ENCODE measurements around the gene DOLPP1. TPM values are rescaled to one million over a fixed set of nuclear protein-coding genes. Genes with fewer than 3 reads are reported as not detected.

The DOLPP1 gene
- polyA plus RNA-seq, 1 donor from 2014 or later, result 31.5 TPM

DNA sequence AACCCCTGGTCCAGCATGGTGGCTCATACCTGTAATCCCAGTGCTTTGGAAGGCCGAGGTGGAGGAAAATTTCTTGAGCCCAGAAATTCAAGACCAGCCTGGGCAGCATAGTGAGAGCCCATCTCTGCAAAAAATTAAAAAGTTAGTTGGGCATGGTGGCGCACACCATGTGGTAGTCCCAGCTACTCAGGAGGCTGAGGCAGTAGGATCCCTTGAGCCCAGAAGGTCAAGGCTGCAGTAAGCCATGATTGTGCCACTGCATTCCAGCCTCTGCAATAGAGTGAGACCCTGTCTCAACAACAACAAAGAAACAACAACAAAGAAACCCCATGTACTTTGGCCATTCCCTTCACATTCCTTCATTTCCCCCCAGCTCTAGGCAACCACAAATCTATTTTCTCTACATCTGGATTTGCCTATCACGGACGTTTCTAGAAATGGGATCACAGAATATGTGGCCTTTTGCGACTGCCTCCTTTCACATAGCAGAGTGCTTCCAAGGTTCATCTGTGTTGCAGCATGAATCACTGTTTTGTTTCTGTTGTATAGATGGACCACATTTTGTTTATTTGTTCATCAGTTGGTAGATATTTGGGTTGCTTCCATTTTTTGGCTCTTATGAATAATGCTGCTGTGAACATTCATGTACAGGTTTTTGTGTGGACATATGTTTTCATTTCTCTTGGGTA lies 26.6 kb upstream of the DOLPP1 start:
- no peaks in the 10 kb centered on the region for H3F3A ChIP-seq (ENCODE audit: insufficient read depth, low read length, poor library complexity, severe bottlenecking)
- no peaks in the 10 kb centered on the region for H3K79me2 ChIP-seq (replicated peaks; ENCODE audit: insufficient read depth, low read length)
- H3K27me3 ChIP-seq (ENCODE audit: insufficient read depth, low read depth, low read length), result no peaks in the 10 kb centered on the region
- H3K36me3 ChIP-seq (ENCODE audit: insufficient read depth, low read length), result no peaks in the 10 kb centered on the region
- no peaks in the 10 kb centered on the region for H3K9me3 ChIP-seq (ENCODE audit: low read length)
- no peaks in the 10 kb centered on the region for H4K20me1 ChIP-seq (ENCODE audit: insufficient read depth)
- H3K27ac ChIP-seq (ENCODE audit: low read length), result no peak overlapping the region
- H3K9ac ChIP-seq (ENCODE audit: low read length), result no peak overlapping the region
- H3K4me3 ChIP-seq (ENCODE audit: low read length), result no peak overlapping the region
- H2AFZ ChIP-seq (ENCODE audit: low read depth, low read length), result no peak overlapping the region
- H3K9me2 ChIP-seq (ENCODE audit: insufficient read depth, low read length), result no peaks in the 10 kb centered on the region
- TF ChIP-seq TAF1 (IDR thresholded peaks at IDR 0.05; ENCODE audit: low read depth), result no peak
- no peak for TF ChIP-seq REST (IDR thresholded peaks at IDR 0.05; ENCODE audit: borderline replicate concordance)
- no peak overlapping the region for H3K4me2 ChIP-seq (ENCODE audit: low read length)

GRCh38 chr9:129058965-129059795 lies 21.7 kb upstream of the DOLPP1 start:
- H3K4me2 ChIP-seq (ENCODE audit: low read length), result no peak overlapping the region
- no peaks in the 10 kb centered on the region for H3F3A ChIP-seq (ENCODE audit: insufficient read depth, low read length, poor library complexity, severe bottlenecking)
- H3K9me3 ChIP-seq (ENCODE audit: low read length), result no peaks in the 10 kb centered on the region
- H3K9me2 ChIP-seq (ENCODE audit: insufficient read depth, low read length), result no peaks in the 10 kb centered on the region
- no peak overlapping the region for H3K27ac ChIP-seq (ENCODE audit: low read length)
- no peaks in the 10 kb centered on the region for H4K20me1 ChIP-seq (ENCODE audit: insufficient read depth)
- H3K79me2 ChIP-seq (replicated peaks; ENCODE audit: insufficient read depth, low read length), result no peaks in the 10 kb centered on the region
- no peaks in the 10 kb centered on the region for H3K36me3 ChIP-seq (ENCODE audit: insufficient read depth, low read length)
- TF ChIP-seq TAF1 (IDR thresholded peaks at IDR 0.05; ENCODE audit: low read depth), result no peak
- no peak for TF ChIP-seq SMC3 (conservative IDR thresholded peaks at IDR 0.05; ENCODE audit: poor library complexity)
- TF ChIP-seq, protein P1, sequence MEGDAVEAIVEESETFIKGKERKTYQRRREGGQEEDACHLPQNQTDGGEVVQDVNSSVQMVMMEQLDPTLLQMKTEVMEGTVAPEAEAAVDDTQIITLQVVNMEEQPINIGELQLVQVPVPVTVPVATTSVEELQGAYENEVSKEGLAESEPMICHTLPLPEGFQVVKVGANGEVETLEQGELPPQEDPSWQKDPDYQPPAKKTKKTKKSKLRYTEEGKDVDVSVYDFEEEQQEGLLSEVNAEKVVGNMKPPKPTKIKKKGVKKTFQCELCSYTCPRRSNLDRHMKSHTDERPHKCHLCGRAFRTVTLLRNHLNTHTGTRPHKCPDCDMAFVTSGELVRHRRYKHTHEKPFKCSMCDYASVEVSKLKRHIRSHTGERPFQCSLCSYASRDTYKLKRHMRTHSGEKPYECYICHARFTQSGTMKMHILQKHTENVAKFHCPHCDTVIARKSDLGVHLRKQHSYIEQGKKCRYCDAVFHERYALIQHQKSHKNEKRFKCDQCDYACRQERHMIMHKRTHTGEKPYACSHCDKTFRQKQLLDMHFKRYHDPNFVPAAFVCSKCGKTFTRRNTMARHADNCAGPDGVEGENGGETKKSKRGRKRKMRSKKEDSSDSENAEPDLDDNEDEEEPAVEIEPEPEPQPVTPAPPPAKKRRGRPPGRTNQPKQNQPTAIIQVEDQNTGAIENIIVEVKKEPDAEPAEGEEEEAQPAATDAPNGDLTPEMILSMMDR (IDR thresholded peaks at IDR 0.05; ENCODE audit: poor library complexity, severe bottlenecking), result no peak
- TF ChIP-seq POLR2AphosphoS5 (IDR thresholded peaks at IDR 0.05), result no peak
- TF ChIP-seq EZH2 (IDR thresholded peaks at IDR 0.05; ENCODE audit: borderline replicate concordance, insufficient read depth, low read length, poor library complexity, severe bottlenecking), result no peak
- no peak for TF ChIP-seq REST (IDR thresholded peaks at IDR 0.05; ENCODE audit: borderline replicate concordance)
- no peak for TF ChIP-seq EP300 (conservative IDR thresholded peaks at IDR 0.05; ENCODE audit: poor library complexity, severe bottlenecking)
- no peak for TF ChIP-seq RAD21 (conservative IDR thresholded peaks at IDR 0.05)
- TF ChIP-seq MXI1 (conservative IDR thresholded peaks at IDR 0.05; ENCODE audit: poor library complexity, severe bottlenecking), result no peak
- H3K4me3 ChIP-seq (ENCODE audit: low read length), result no peak overlapping the region
- H2AFZ ChIP-seq (ENCODE audit: low read depth, low read length), result no peak overlapping the region
- H3K9ac ChIP-seq (ENCODE audit: low read length), result no peak overlapping the region
- no peaks in the 10 kb centered on the region for H3K27me3 ChIP-seq (ENCODE audit: insufficient read depth, low read depth, low read length)
